GM10847 (cell line): ENCODE data around the gene CORO2A.

Experiments
- POLR2A ChIP-seq: IDR thresholded peaks from 2 replicates; pipeline ENCODE4 v1.6.1; 2011; ENCODE audit not compliant: insufficient read length; ENCODE audit errors: extremely low read depth

CORO2A gene

GRCh38 chr9:98209530-98209929, 17.1 kb upstream of the CORO2A start:
- TF ChIP-seq POLR2A, result no peak

- no peak for TF ChIP-seq POLR2A
Observed at GRCh38 chr9:98208635-98209034, 16.2 kb upstream of the CORO2A start.

GRCh38 chr9:98207606-98208005, 15.2 kb upstream of the CORO2A start:
- TF ChIP-seq POLR2A, result no peak

GRCh38 chr9:98206754-98207153, 14.3 kb upstream of the CORO2A start:
- TF ChIP-seq POLR2A, result no peak

- no peak for TF ChIP-seq POLR2A
Observed at GRCh38 chr9:98204692-98205091, 12.3 kb upstream of the CORO2A start.

- TF ChIP-seq POLR2A, result no peak
Observed at GRCh38 chr9:98203153-98203552, 10.7 kb upstream of the CORO2A start.

- TF ChIP-seq POLR2A, result no peak
Observed at GRCh38 chr9:98202252-98202651, 9.8 kb upstream of the CORO2A start.

GRCh38 chr9:98201749-98202148, 9.3 kb upstream of the CORO2A start:
- TF ChIP-seq POLR2A, result no peak

- no peak for TF ChIP-seq POLR2A
Observed at GRCh38 chr9:98201102-98201501, 8.7 kb upstream of the CORO2A start.

GRCh38 chr9:98199388-98200033, 7.1 kb upstream of the CORO2A start:
- no peak for TF ChIP-seq POLR2A

GRCh38 chr9:98195671-98196070, 3.2 kb upstream of the CORO2A start:
- no peak for TF ChIP-seq POLR2A

GRCh38 chr9:98193336-98193944, 1.0 kb upstream of the CORO2A start:
- TF ChIP-seq POLR2A, result no peak

GRCh38 chr9:98191671-98192502, 550 bp downstream of the CORO2A start:
- no peak for TF ChIP-seq POLR2A

- no peak for TF ChIP-seq POLR2A
Observed at GRCh38 chr9:98191181-98191608, 1.2 kb downstream of the CORO2A start.

GRCh38 chr9:98190757-98191105, 1.7 kb downstream of the CORO2A start:
- TF ChIP-seq POLR2A, result no peak

GRCh38 chr9:98189412-98189811, 3.0 kb downstream of the CORO2A start:
- no peak for TF ChIP-seq POLR2A
